DND-41 (cell line): ENCODE measurements around the gene CXCL9.

ENCODE experiments used
- ATAC-seq: fragments of 200-7000 bp; cut with Tn5 transposase; 3 replicates; pipeline ENCODE4 v1.9.1; 2021; ENCODE audit warnings: low read depth; ENCODE audit not compliant: insufficient read depth
- DNase-seq: peaks from one replicate; pipeline ENCODE4 v3.0.0-alpha.2; 2020
- H2AFZ ChIP-seq: 2 replicates; pipeline ENCODE4 v1.6.0; 2012; ENCODE audit warnings: low read depth, low read length
- H3K27ac ChIP-seq: 2 replicates; pipeline ENCODE4 v1.5.1; 2012; ENCODE audit warnings: low read length, inconsistent platforms
- H3K27me3 ChIP-seq: fragments of 200-600 bp; sonication (generic); 2 replicates; pipeline ENCODE4 v1.6.0; 2012; ENCODE audit warnings: low read length, mild to moderate bottlenecking, inconsistent platforms; ENCODE audit not compliant: insufficient read depth, poor library complexity
- H3K36me3 ChIP-seq: 2 replicates; pipeline ENCODE4 v1.5.1; 2012; ENCODE audit warnings: low read length, inconsistent platforms; ENCODE audit not compliant: insufficient read depth
- H3K4me1 ChIP-seq: 2 replicates; pipeline ENCODE4 v1.5.1; 2012; ENCODE audit warnings: mild to moderate bottlenecking, low read length; ENCODE audit not compliant: insufficient read depth
- H3K4me2 ChIP-seq: 2 replicates; pipeline ENCODE4 v1.6.0; 2012; ENCODE audit warnings: mild to moderate bottlenecking, moderate library complexity, low read length, inconsistent platforms; ENCODE audit not compliant: insufficient read depth
- H3K4me3 ChIP-seq, 2 experiments: fragments of 200-600 bp in 1 of 2; shearing (Covaris generic) in 1 of 2; 2 replicates each; pipeline ENCODE4 v1.5.1; 2012 to 2016; ENCODE audit warnings: inconsistent platforms in 2 of 2, low read length in 2 of 2, mild to moderate bottlenecking in 2 of 2, low read depth in 1 of 2, moderate library complexity in 1 of 2
- H3K79me2 ChIP-seq: 2 replicates; pipeline ENCODE4 v1.6.0; 2012; ENCODE audit warnings: low read length, inconsistent platforms; ENCODE audit not compliant: insufficient read depth
- H3K9ac ChIP-seq: 2 replicates; pipeline ENCODE4 v1.6.0; 2012; ENCODE audit warnings: low read depth, mild to moderate bottlenecking, inconsistent platforms, low read length, moderate library complexity
- H3K9me3 ChIP-seq: 2 replicates; pipeline ENCODE4 v1.5.1; 2012; ENCODE audit warnings: low read length, moderate library complexity, mild to moderate bottlenecking, inconsistent platforms; ENCODE audit not compliant: insufficient read depth, severe bottlenecking
- H4K20me1 ChIP-seq: 2 replicates; pipeline ENCODE4 v1.6.0; 2012; ENCODE audit warnings: low read length; ENCODE audit not compliant: insufficient read depth
- EZH2 ChIP-seq: IDR thresholded peaks from 3 replicates; pipeline ENCODE4 v1.6.1; 2012; ENCODE audit warnings: borderline replicate concordance, low read depth, mild to moderate bottlenecking, moderate library complexity, low read length, inconsistent platforms; ENCODE audit not compliant: severe bottlenecking
- TF ChIP-seq, protein P1 (sequence below): IDR thresholded peaks from 2 replicates; pipeline ENCODE4 v1.5.1; 2012; ENCODE audit warnings: borderline replicate concordance, low read length, moderate library complexity, mild to moderate bottlenecking; ENCODE audit not compliant: poor library complexity, severe bottlenecking; ENCODE audit errors: extremely low read depth

The CXCL9 gene

DNA sequence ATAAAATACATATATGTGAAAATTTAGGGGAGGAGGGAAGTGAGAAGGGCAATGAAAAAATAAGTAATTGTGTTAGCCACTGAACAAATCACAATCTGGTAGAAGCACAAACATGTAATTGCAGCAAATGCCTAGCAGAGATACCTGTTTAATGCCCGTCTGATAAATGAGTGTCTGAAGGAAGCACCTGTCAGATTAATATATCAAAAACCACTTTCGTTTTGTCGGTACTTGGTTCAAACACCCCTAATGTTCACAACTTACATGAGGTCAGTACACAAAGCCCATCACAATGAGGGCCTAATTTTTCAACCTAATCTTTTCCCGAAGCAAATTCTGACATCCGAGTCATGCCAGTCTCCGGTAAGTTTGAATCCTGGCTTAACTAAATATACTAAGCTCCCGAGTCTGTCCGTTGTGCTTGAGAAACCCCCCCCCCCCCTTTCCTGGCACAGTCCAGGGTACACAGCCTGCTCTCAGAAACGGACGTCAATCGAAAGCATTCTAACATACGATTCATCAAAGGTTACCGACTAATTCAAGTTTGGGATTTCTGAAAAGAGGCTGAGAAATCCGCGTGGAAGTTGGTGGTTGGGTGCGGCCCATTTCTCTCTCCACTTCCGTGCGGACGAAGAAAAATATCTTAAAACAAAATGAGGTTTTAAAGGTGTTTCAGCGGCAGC is 17.3 kb downstream of the CXCL9 start:
- no peak for DNase-seq
- H2AFZ ChIP-seq, result peak overlapping the region; percentile 92
- TF ChIP-seq, protein P1, sequence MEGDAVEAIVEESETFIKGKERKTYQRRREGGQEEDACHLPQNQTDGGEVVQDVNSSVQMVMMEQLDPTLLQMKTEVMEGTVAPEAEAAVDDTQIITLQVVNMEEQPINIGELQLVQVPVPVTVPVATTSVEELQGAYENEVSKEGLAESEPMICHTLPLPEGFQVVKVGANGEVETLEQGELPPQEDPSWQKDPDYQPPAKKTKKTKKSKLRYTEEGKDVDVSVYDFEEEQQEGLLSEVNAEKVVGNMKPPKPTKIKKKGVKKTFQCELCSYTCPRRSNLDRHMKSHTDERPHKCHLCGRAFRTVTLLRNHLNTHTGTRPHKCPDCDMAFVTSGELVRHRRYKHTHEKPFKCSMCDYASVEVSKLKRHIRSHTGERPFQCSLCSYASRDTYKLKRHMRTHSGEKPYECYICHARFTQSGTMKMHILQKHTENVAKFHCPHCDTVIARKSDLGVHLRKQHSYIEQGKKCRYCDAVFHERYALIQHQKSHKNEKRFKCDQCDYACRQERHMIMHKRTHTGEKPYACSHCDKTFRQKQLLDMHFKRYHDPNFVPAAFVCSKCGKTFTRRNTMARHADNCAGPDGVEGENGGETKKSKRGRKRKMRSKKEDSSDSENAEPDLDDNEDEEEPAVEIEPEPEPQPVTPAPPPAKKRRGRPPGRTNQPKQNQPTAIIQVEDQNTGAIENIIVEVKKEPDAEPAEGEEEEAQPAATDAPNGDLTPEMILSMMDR, result no peak
- TF ChIP-seq EZH2, result no peak
- H3K4me3 ChIP-seq, result peak overlapping the region; percentile 77 to 85
- H3K9ac ChIP-seq, result peak overlapping the region; percentile 73
- peaks cover 61% of the 10 kb centered on the region for H3K79me2 ChIP-seq
- peak; percentile 15; the same call in 1 of the 3 replicates for ATAC-seq
- no peaks in the 10 kb centered on the region for H3K27me3 ChIP-seq
- H3K27ac ChIP-seq, result peak overlapping the region; percentile 80
- peaks cover 29% of the 10 kb centered on the region; the same call in 1 of the 2 replicates for H4K20me1 ChIP-seq
- peaks cover 8% of the 10 kb centered on the region; the same call in 1 of the 2 replicates for H3K36me3 ChIP-seq
- peaks cover 29% of the 10 kb centered on the region for H3K4me1 ChIP-seq
- no peaks in the 10 kb centered on the region for H3K9me3 ChIP-seq
- H3K4me2 ChIP-seq, result peak overlapping the region; percentile 84

DNA sequence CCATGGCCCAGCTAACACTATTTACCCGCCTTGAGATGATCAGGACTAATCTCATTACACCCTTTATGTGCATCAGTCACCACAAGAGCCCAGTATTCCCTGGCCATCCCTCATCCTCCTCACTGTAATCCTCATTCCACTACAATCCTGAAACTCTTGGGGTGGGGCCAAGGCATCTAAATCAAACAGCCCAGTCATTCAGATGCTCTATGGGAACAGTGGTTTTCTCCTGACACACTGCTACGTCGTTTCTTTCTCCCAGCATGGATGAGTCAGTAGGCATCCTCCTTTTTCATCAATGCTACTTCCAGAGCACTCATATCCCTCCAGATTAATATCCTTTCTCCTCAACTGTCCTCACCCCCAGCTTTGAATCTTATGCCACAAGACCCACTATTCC is 22.2 kb downstream of the CXCL9 start:
- H3K9ac ChIP-seq, result no peak overlapping the region
- H3K9me3 ChIP-seq, result no peaks in the 10 kb centered on the region
- H2AFZ ChIP-seq, result no peak overlapping the region
- H3K27me3 ChIP-seq, result no peaks in the 10 kb centered on the region
- no peak overlapping the region for H3K4me2 ChIP-seq
- H3K36me3 ChIP-seq, result peaks cover 31% of the 10 kb centered on the region
- H3K79me2 ChIP-seq, result peaks cover 64% of the 10 kb centered on the region
- DNase-seq (no peak), ATAC-seq (no peak)
- H3K4me3 ChIP-seq, result no peak overlapping the region
- peaks cover 22% of the 10 kb centered on the region for H3K4me1 ChIP-seq
- H3K27ac ChIP-seq, result no peak overlapping the region
- H4K20me1 ChIP-seq, result peaks cover 39% of the 10 kb centered on the region; the same call in 1 of the 2 replicates
- no peak for TF ChIP-seq EZH2
- TF ChIP-seq, protein P1, result no peak

DNA sequence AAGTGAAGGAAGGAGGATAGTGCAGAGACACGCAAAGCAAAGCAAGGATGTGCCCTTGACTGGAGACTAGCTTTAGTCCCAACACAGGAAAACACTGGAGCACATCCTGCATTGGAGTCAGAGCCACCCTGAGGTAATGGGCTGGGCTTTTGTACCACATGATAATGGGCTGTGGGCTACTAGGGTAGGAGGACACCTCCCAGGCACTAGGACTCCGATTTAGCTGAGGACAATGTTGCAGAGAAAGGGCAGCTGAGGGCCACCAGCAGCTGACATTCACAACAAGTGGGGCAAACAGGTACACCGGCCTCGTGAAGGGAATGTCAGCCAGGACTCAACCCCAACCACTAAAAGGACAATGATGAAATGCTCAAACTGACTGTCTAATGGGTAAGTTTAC is 26.7 kb downstream of the CXCL9 start:
- H3K36me3 ChIP-seq, result peaks cover 65% of the 10 kb centered on the region
- no peak overlapping the region for H2AFZ ChIP-seq
- no peak for TF ChIP-seq EZH2
- TF ChIP-seq, protein P1, result no peak
- no peaks in the 10 kb centered on the region for H3K4me1 ChIP-seq
- no peak overlapping the region for H3K9ac ChIP-seq
- H4K20me1 ChIP-seq, result peaks cover 16% of the 10 kb centered on the region; the same call in 1 of the 2 replicates
- H3K9me3 ChIP-seq, result no peaks in the 10 kb centered on the region
- ATAC-seq, result no peak
- peaks cover 19% of the 10 kb centered on the region for H3K79me2 ChIP-seq
- H3K27ac ChIP-seq, result no peak overlapping the region
- no peak for DNase-seq
- no peak overlapping the region for H3K4me2 ChIP-seq
- H3K27me3 ChIP-seq, result no peaks in the 10 kb centered on the region
- H3K4me3 ChIP-seq, result no peak overlapping the region
